Psoas muscle (tissue), 8 donors: ENCODE results near the gene OSBP2. TPM values are rescaled to one million over a fixed set of nuclear protein-coding genes. Genes with fewer than 3 reads are reported as not detected.

Source experiments
- ATAC-seq, 4 donors: fragments of 200-7000 bp; cut with Tn5 transposase; one replicate each; pipeline ENCODE4 v1.9.1; 2020; ENCODE audit warnings: moderate library complexity in 3 of 4, mild to moderate bottlenecking in 2 of 4
- DNase-seq, 2 donors: peaks; one replicate each; pipeline ENCODE4 v3.0.0-alpha.2; 2020
- H3K27ac ChIP-seq: fragments of 200-600 bp; one replicate; pipeline ENCODE4 v1.8.0; 2022
- H3K27me3 ChIP-seq, 3 donors: fragments of 200-600 bp in 1 of 3; one replicate each; pipeline versions ENCODE4 v1.6.1 to v1.8.0; 2013 to 2022; ENCODE audit warnings: low read length in 2 of 3, mild to moderate bottlenecking in 2 of 3, moderate library complexity in 1 of 3; ENCODE audit not compliant: insufficient read depth in 3 of 3
- H3K36me3 ChIP-seq, 2 donors: fragments of 200-600 bp in 1 of 2; one replicate each; pipeline versions ENCODE4 v1.6.1 to v1.8.0; 2013 to 2022; ENCODE audit warnings: low read depth in 1 of 2, mild to moderate bottlenecking in 1 of 2, moderate library complexity in 1 of 2; ENCODE audit not compliant: insufficient read depth in 1 of 2
- H3K4me1 ChIP-seq: fragments of 200-600 bp; one replicate; pipeline ENCODE4 v1.8.0; 2022
- H3K4me3 ChIP-seq: fragments of 200-600 bp; one replicate; pipeline ENCODE4 v1.8.0; 2022; ENCODE audit warnings: mild to moderate bottlenecking
- H3K9me3 ChIP-seq: fragments of 200-600 bp; one replicate; pipeline ENCODE4 v1.8.0; 2022
- CTCF ChIP-seq: fragments of 200-600 bp; IDR thresholded peaks from one replicate; pipeline ENCODE4 v1.8.0; 2022; ENCODE audit warnings: antibody characterized with exemption
- WGBS, 3 donors: extraction: QIAGEN DNeasy Blood & Tissue Kit; methylation state at CpG; one replicate each; pipeline versions ENCODE4 v1.1.6 to v1.1.7; 2013; 5-methylcytosine and 5-hydroxymethylcytosine counted together
- intact Hi-C, 2 donors: fragments of 100-400 bp; cut with DNase I; formaldehyde crosslinking; loops; one replicate each; pipeline versions ENCODE4 v1.11.0 to v1.14.2; 2022
- polyA plus RNA-seq, 3 donors: library from polyadenylated mRNA; stranded (reverse); fragments of 200-250 nt; gene quantifications; one replicate each; pipeline ENCODE4 v1.2.3, GENCODE V29; 2013
- total RNA-seq, 4 donors: library from RNA; stranded (reverse); fragmentation: NEBNext Ultra II Directional in 2 of 4; extraction: Animal tissue kit (Norgen Biotek cat#: 25700) in 2 of 4; gene quantifications; one replicate each; pipeline versions ENCODE4 v1.2.1 to v1.2.4, GENCODE V29; 2021 to 2023
- donor health status: healthy with polysubstance abuse.
- donor health status: DM: no; HTN: no; CAD: no; lungs with moderate emphysema.
- donor health status: Bipolar disorder and iron deficiency.
- donor health status: healthy.
- donor health status: DM: yes; HTN: yes; CAD: no.
- donor health status: DM: no; HTN: no; CAD: no.
- donor health status: DM: no; HTN: no; CAD: no.
- donor health status: DM: yes; HTN: yes; CAD: no.

OSBP2 gene
- total and polyA plus RNA-seq, 7 donors, result 0.27 to 8.2 (median 2.5) TPM

GRCh38 chr22:30948930-30949342 is 254.3 kb downstream of the OSBP2 start:
- Histone ChIP-seq H3K36me3 (peaks cover 9 to 99% of the 10 kb centered on the region in 2 donors), H3K27ac (no peak overlapping the region), H3K4me1 (peaks cover 8% of the 10 kb centered on the region), H3K9me3 (no peaks in the 10 kb centered on the region), H3K4me3 (no peak overlapping the region), H3K27me3 (no peaks in the 10 kb centered on the region)
- 48 to 71% (median 56%) methylated on average over 3 of the region's 3 CpGs for WGBS, 3 donors
- TF ChIP-seq CTCF, result no peak
- ATAC-seq, result no peak
- intact Hi-C loops, result loop anchor here (2.0 to 10.0 kb wide), 5 partner anchors 133 to 286 kb away; partner anchors contain the start of gene SMTN (in 1 of the 2)
- no peak for DNase-seq

- DNase-seq (no peak), ATAC-seq (no peak)
- Histone ChIP-seq H3K9me3 (no peaks in the 10 kb centered on the region), H3K4me3 (no peak overlapping the region), H3K36me3 (peaks cover 5 to 94% of the 10 kb centered on the region in 2 donors), H3K27me3 (no peaks in the 10 kb centered on the region), H3K4me1 (peaks cover 8% of the 10 kb centered on the region), H3K27ac (no peak overlapping the region)
- no peak for TF ChIP-seq CTCF
- WGBS, 3 donors, result 76 to 89% (median 78%) methylated on average over 7 of the region's 7 CpGs
- intact Hi-C loops, result loop anchor here (2.0 to 10.0 kb wide), 5 partner anchors 132 to 285 kb away; partner anchors contain the start of gene SMTN (in 1 of the 2)
These were observed 255.4 kb downstream of the OSBP2 start for GRCh38 chr22:30949934-30950660.

DNA sequence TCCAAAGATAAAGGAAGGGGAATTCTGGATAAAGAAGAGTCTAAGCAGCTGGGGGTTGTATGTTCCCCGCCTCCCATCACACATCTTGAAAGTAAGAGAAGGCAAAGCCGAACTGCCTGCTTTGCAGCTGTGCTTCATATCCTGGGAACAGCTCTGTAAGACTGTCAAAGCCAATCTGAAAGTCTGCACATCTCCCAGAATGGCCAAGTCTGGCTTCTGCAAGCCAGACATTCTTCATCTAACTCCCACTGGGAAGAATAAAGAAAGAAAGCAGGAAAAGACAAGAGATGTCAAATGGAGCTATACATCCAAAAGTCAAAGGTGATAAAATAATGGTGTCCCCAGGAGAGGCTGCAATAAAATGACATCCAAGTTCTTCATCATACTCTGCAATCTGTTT is 258.5 kb downstream of the OSBP2 start:
- no peaks in the 10 kb centered on the region for H3K9me3 ChIP-seq
- no peak overlapping the region for H3K27ac ChIP-seq
- H3K27me3 ChIP-seq, result no peaks in the 10 kb centered on the region
- H3K4me1 ChIP-seq, result no peaks in the 10 kb centered on the region
- WGBS, 3 donors, result 83 to 86% (median 85%) methylated on average over 2 of the region's 2 CpGs
- peaks cover 4 to 90% of the 10 kb centered on the region in 2 donors for H3K36me3 ChIP-seq
- H3K4me3 ChIP-seq, result no peak overlapping the region
- TF ChIP-seq CTCF, result no peak
- ATAC-seq, result no peak
- intact Hi-C loops, result no loop called here
- DNase-seq, result no peak

DNA sequence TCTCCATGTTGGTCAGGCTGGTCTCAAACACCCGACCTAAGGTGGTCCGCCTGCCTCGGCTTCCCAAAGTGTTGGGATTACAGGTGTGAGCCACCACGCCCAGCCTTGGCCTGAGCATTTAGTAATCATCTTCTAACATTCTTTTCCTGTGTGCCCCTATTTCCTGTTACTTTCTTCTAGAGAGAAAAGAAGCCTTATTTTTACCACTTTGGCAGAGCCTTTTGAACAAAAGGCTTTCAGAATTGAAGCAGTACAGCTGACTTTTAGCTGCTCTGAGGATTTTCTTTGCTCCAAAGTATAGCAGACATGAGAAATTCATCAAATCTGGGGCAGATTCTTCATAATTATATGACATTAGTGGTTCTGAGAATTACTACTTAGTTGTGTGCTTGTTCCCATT is 260.5 kb downstream of the OSBP2 start:
- no peak overlapping the region for H3K4me3 ChIP-seq
- H3K4me1 ChIP-seq, result no peaks in the 10 kb centered on the region
- no peak overlapping the region for H3K27ac ChIP-seq
- no peaks in the 10 kb centered on the region for H3K9me3 ChIP-seq
- no peak for ATAC-seq
- intact Hi-C loops, result no loop called here
- no peaks in the 10 kb centered on the region for H3K27me3 ChIP-seq
- 96 to 99% (median 96%) methylated on average over 4 of the region's 4 CpGs for WGBS, 3 donors
- peaks cover 4 to 74% of the 10 kb centered on the region in 2 donors for H3K36me3 ChIP-seq
- no peak for DNase-seq
- no peak for TF ChIP-seq CTCF

Other genes starting within 250 kb of the OSBP2 start
- not detected for gene SEC14L3, start 222.9 kb upstream of the OSBP2 start, total RNA-seq
- under 1 TPM in 1 of 3 donors, not detected in 2; 0.04 TPM for gene SEC14L3, start 222.9 kb upstream of the OSBP2 start, polyA plus RNA-seq
- gene SEC14L4, start 189.2 kb upstream of the OSBP2 start, total RNA-seq, result not detected
- under 1 TPM in 2 of 3 donors, not detected in 1; 0.01 to 0.07 TPM for gene SEC14L4, start 189.2 kb upstream of the OSBP2 start, polyA plus RNA-seq
- not detected for gene SEC14L6, start 148.1 kb upstream of the OSBP2 start, total RNA-seq
- gene SEC14L6, start 148.1 kb upstream of the OSBP2 start, polyA plus RNA-seq, result not detected
- 1 to 10 TPM in 3 of 4 donors, under 1 TPM in 1; 0.80 to 2.7 (median 1.3) TPM for gene GAL3ST1, start 120.2 kb upstream of the OSBP2 start, total RNA-seq
- under 1 TPM; 0.21 to 0.63 (median 0.39) TPM for gene GAL3ST1, start 120.2 kb upstream of the OSBP2 start, polyA plus RNA-seq
- 10 to 100 TPM; 32.8 to 74.8 (median 63.7) TPM for gene PES1, start 103.0 kb upstream of the OSBP2 start, total RNA-seq
- 100 to 1,000 TPM in 1 of 3 donors, 10 to 100 TPM in 2; 55.9 to 100 (median 69.4) TPM for gene PES1, start 103.0 kb upstream of the OSBP2 start, polyA plus RNA-seq
- 10 to 100 TPM in 1 of 4 donors, 1 to 10 TPM in 3; 5.5 to 11.7 (median 9.0) TPM for gene TCN2, start 87.7 kb upstream of the OSBP2 start, total RNA-seq
- 1 to 10 TPM; 5.9 to 9.9 (median 7.0) TPM for gene TCN2, start 87.7 kb upstream of the OSBP2 start, polyA plus RNA-seq
- gene SLC35E4, start 59.1 kb upstream of the OSBP2 start, total RNA-seq, result 10 to 100 TPM in 1 of 4 donors, 1 to 10 TPM in 3; 5.8 to 11.5 (median 7.2) TPM
- gene SLC35E4, start 59.1 kb upstream of the OSBP2 start, polyA plus RNA-seq, result 10 to 100 TPM in 1 of 3 donors, 1 to 10 TPM in 2; 2.6 to 11.0 (median 6.8) TPM
- gene DUSP18, start 27.0 kb upstream of the OSBP2 start, total RNA-seq, result 1 to 10 TPM in 3 of 4 donors, under 1 TPM in 1; 0.69 to 1.6 (median 1.3) TPM
- 1 to 10 TPM in 2 of 3 donors, under 1 TPM in 1; 0.65 to 3.8 (median 1.5) TPM for gene DUSP18, start 27.0 kb upstream of the OSBP2 start, polyA plus RNA-seq